Testis (tissue), 3 donors: ENCODE measurements around the gene P2RX6. TPM values are rescaled to one million over a fixed set of nuclear protein-coding genes. Genes with fewer than 3 reads are reported as not detected.

Experiments used
- DNase-seq: peaks from one replicate; pipeline ENCODE4 v3.0.0-alpha.2; 2019
- H3K27ac ChIP-seq, 2 donors: fragments of 200-600 bp; sonication (generic); one replicate each; pipeline ENCODE4 v1.5.1; 2019
- H3K27me3 ChIP-seq: fragments of 200-600 bp; sonication (generic); one replicate; pipeline ENCODE4 v1.5.1; 2019
- H3K36me3 ChIP-seq: fragments of 200-600 bp; sonication (generic); one replicate; pipeline ENCODE4 v1.5.1; 2017; ENCODE audit warnings: low read depth; ENCODE audit errors: missing control alignments
- H3K4me1 ChIP-seq: fragments of 200-600 bp; sonication (generic); one replicate; pipeline ENCODE4 v1.5.1; 2019
- H3K4me3 ChIP-seq, 2 donors: fragments of 200-600 bp; sonication (generic); one replicate each; pipeline ENCODE4 v1.5.1; 2017 to 2019
- H3K9me3 ChIP-seq: fragments of 200-600 bp; sonication (generic); one replicate; pipeline ENCODE4 v1.5.1; 2017
- CTCF ChIP-seq, 3 experiments: fragments of 450-650 bp in 2 of 3; fragments of 200-600 bp in 1 of 3; sonication (generic) in 1 of 3; IDR thresholded peaks; one replicate each; pipeline ENCODE4 v1.5.1; 2016 to 2019; ENCODE audit warnings: antibody characterized with exemption in 3 of 3, mild to moderate bottlenecking in 2 of 3, moderate library complexity in 1 of 3
- POLR2A ChIP-seq: fragments of 450-650 bp; IDR thresholded peaks from one replicate; pipeline ENCODE4 v1.6.1; 2017; ENCODE audit warnings: antibody characterized with exemption, mild to moderate bottlenecking, moderate library complexity
- WGBS, 2 donors: methylation state at CpG; one replicate each; pipeline ENCODE4 v1.1.5; 2018; 5-methylcytosine and 5-hydroxymethylcytosine counted together
- intact Hi-C: fragments of 100-400 bp; cut with DNase I; formaldehyde crosslinking; loops from one replicate; pipeline ENCODE4 v1.15.1; 2023; ENCODE audit warnings: low total_unique reads
- polyA plus RNA-seq: library from polyadenylated mRNA; stranded (reverse); fragments of 350-450 nt; fragmentation: Illumina TruSeq; extraction: RNeasy Lipid Tissue Mini Kit (QIAGEN cat#74804); gene quantifications from one replicate; pipeline ENCODE4 v1.2.3, GENCODE V29; 2014; ENCODE audit warnings: low read depth, low replicate concordance; ENCODE audit not compliant: insufficient read depth
- total RNA-seq, 2 donors: library from RNA; depleted of rRNA; stranded (reverse); fragments of >200 nt; gene quantifications; one replicate each; pipeline ENCODE4 v1.2.3, GENCODE V29; 2016

The P2RX6 gene
- total and polyA plus RNA-seq, 3 donors from 2014 or later = 5.2 to 24.0 (median 7.0) TPM

- H3K27ac ChIP-seq = no peak overlapping the region
- H3K27me3 ChIP-seq = no peaks in the 10 kb centered on the region
- no peaks in the 10 kb centered on the region for H3K9me3 ChIP-seq
- TF ChIP-seq CTCF (IDR thresholded peaks at IDR 0.05) (no peak), POLR2A (no peak)
- DNase-seq = no peak
- H3K4me3 ChIP-seq = no peak overlapping the region
- peaks cover 12% of the 10 kb centered on the region for H3K4me1 ChIP-seq
- 67 to 89% methylated on average over 1 to 13 of the region's 13 CpGs for WGBS, 2 donors
- intact Hi-C loops = no loop called here
- no peaks in the 10 kb centered on the region for H3K36me3 ChIP-seq
Observed at GRCh38 chr22:20997536-20998257, 17.3 kb upstream of the P2RX6 start.

GRCh38 chr22:20998411-20999336 is 16.3 kb upstream of the P2RX6 start:
- peaks cover 18% of the 10 kb centered on the region for H3K4me1 ChIP-seq
- H3K9me3 ChIP-seq = no peaks in the 10 kb centered on the region
- TF ChIP-seq POLR2A (no peak), CTCF (IDR thresholded peaks at IDR 0.05) (no peak)
- no peaks in the 10 kb centered on the region for H3K36me3 ChIP-seq
- WGBS, 2 donors = 57 to 68% methylated on average over 6 to 7 of the region's 7 CpGs
- intact Hi-C loops = no loop called here
- no peak overlapping the region for H3K27ac ChIP-seq
- H3K27me3 ChIP-seq = no peaks in the 10 kb centered on the region
- no peak overlapping the region for H3K4me3 ChIP-seq
- no peak for DNase-seq

GRCh38 chr22:20999350-21000206 is 15.4 kb upstream of the P2RX6 start:
- no peaks in the 10 kb centered on the region for H3K27me3 ChIP-seq
- H3K9me3 ChIP-seq = no peaks in the 10 kb centered on the region
- TF ChIP-seq POLR2A = no peak
- TF ChIP-seq CTCF (IDR thresholded peaks at IDR 0.05) = no peak
- no peaks in the 10 kb centered on the region for H3K36me3 ChIP-seq
- intact Hi-C loops = no loop called here
- peak overlapping the region in 1 of 2 donors; percentile 94 for H3K27ac ChIP-seq
- WGBS, 2 donors = 85 to 89% methylated on average over 9 to 27 of the region's 27 CpGs
- DNase-seq = no peak
- H3K4me3 ChIP-seq = no peak overlapping the region
- H3K4me1 ChIP-seq = peaks cover 21% of the 10 kb centered on the region

GRCh38 chr22:21000207-21000986 is 14.6 kb upstream of the P2RX6 start:
- Histone ChIP-seq H3K4me1 (peaks cover 21% of the 10 kb centered on the region), H3K27me3 (no peaks in the 10 kb centered on the region), H3K9me3 (no peaks in the 10 kb centered on the region), H3K4me3 (peak overlapping the region; percentile 69 to 85), H3K27ac (peak overlapping the region in 1 of 2 donors; percentile 94), H3K36me3 (no peaks in the 10 kb centered on the region)
- TF ChIP-seq POLR2A = no peak
- no peak for TF ChIP-seq CTCF (IDR thresholded peaks at IDR 0.05)
- no peak for DNase-seq
- WGBS, 2 donors = 24 to 46% methylated on average over 16 to 22 of the region's 22 CpGs
- intact Hi-C loops = no loop called here
